NCI-H774 (cell line): ENCODE data around the gene MIA2.
"Not testable (repeated sequence)": the region's sequence is repeated elsewhere in the genome, so short reads cannot be mapped to it uniquely, and the experiment has no call there.

ENCODE experiments used
- DNase-seq: peaks from one replicate; lab custom pipeline; 2025; lab: John Stamatoyannopoulos, UW

MIA2 gene

DNA sequence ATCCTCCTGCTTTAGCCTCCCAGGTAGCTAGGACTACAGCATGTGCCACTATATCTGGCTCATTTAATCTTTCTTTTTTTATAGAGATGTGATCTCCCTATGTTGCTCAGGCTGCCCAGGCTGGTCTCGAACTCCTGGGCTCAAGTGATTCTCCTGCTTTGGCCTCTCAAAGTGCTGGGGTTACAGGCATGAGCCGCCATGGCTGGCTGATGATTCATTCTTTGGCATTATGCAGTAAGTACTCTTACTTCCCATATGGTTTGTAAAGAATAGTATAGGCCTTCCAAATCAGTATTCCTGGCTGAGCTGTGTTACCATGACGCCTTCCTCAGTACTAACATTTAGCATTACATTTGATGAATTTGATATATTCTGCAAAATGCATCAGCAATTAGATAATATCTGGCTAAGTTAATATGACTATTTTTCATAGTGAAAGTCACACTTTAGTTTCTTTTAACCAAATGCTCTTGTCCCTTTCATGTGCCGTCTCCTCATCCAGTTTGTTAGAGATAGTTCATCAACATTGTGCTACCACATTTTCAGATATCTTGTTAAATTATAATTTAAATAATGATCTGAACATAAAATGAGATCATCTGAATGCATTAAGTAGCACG is 3.2 kb upstream of the MIA2 start:
- no peak for DNase-seq

DNA sequence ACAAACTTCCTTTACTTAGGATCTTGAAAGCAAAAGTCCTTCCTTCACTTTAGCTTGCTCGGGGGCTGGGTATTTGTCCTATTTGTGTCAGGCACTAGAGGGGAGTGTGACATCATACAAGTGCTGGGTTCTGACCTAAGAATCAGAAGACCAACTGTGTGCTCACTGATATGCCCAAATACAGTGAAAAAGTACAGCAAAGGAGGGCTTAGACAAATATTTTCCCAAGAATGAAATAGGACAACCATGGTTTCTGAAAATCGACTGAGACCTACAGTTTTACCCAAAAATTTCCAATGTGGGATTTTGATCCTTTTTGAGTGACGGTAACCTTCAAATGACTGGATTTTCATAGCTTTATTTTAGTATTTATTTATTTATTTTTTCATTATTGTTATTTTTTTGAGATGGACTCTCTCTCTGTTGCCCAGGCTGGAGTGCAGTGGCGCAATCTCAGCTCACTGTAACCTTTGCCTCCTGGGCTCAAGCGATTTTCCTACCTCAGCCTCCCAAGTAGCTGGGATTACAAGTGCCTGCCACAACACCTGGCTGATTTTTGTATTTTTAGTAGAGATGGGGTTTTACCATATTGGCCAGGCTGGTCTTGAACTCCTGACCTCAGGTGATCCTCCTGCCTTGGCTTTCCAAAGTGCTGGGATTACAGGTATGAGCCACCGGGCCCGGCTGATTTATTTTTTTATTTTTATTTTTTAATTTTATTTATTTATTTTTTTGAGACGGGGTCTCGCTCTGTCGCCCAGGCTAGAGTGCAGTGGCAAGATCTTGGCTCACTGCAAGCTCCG is 1.8 kb upstream of the MIA2 start:
- not testable (repeated sequence) for DNase-seq

DNA sequence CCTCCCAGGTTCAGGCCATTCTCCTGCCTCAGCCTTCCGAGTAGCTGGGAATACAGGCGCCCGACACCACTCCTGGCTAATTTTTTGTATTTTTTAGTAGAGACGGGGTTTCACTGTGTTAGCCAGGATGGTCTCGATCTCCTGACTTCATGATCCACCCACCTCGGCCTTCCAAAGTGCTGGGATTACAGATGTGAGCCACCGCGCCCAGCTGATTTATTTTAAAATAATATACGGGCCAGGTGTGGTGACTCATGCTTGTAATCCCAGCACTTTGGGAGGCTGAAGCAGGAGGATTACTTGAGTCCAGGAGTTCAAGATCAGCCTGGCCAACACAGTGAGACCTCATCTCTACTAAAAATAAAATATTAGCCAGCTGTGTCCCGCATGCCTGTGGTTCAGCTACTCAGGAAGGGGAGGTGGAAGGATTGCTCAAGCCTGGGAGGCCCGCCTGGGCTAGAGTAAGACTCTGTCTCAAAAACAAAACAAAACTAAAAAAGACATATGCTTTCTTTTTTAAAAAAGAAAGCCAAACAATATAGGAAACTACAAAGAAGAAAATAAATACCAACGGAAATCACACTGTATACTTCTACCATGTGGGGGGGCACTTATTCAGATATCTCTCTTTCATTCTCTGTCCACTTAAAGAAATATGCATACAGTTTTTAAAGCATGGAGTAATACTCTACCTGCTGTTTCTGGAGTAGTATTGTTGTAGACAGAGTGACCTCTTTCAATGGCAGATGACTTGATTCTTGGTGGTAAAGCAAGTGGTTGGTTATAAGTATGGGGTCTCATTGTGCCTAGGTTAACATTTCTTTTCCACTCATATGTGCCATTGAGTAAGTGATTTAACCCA is 930 bp upstream of the MIA2 start:
- DNase-seq = no peak

DNA sequence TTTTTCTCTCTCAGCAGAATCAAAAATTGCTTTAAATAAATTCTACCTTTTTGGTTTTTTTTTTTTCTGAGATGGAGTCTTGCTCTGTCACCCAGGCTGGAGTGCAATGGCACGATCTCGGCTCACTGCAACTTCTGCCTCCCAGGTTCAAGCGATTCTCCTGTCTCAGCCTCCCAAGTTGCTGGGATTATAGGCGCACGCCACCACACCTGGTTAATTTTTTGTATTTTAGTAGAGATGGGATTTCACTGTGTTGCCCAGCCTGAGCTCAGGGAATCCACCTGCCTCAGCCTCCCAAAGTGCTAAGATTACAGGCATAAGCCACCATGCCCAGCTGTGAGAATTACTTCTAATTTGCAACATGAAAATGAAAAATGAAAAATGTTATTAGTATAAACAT is 1.3 kb downstream of the MIA2 start:
- DNase-seq = not testable (repeated sequence)

DNA sequence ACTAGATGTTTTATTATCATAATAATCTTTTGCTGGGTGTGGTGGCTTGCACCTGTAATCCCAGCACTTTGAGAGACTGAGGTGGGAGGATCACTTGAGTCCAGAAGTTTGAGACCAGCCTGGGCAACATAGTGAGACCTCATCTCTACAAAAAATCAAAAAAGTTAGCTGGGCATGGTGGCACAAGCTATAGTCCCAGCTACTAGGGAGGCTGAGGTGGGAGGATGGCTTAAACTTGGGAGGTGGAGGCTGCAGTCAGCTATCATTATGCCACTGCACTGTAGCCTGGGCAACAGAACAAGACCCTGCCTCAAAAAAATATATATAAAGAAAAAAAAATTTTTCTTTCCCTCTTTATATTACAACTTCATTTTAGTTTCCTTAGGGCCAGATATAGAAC is 1.8 kb downstream of the MIA2 start:
- DNase-seq = not testable (repeated sequence)

DNA sequence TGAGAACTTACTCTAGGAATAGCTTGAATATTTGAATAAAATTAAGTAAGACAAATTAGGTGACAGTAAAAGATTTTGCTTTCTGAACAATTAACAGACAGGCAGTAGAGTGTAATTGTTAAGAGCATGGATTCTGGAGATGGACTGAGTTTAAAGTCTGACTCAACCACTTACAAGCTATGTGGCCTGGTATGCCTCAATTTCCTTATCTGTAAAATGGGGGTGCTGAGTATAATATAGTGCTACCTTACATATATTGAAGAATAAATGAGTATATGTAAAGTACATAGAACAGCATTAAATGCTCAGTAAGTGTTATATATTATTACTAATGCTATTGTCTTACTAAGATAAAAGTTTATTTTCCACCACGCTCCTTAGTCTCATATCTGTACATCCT is 7.1 kb downstream of the MIA2 start:
- DNase-seq = no peak

DNA sequence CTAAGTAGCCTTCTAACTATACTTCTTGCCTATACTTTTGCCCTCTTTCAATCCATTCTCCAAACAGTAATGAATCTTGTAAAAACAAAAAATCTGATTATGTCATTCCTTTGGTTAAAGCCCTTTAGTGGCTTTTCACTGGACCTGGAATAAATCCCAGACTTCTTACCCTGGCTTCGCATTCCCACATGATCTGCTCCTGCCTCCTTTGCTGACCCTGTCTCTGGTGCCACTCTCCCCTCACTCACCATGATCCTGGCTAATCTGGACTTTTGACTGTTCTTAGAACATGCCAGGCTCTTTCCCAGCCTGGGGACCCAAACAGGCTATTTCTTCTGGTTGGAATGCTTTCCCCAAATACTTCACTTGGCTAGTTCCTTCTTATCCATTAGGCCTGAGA is 7.9 kb downstream of the MIA2 start:
- no peak for DNase-seq

DNA sequence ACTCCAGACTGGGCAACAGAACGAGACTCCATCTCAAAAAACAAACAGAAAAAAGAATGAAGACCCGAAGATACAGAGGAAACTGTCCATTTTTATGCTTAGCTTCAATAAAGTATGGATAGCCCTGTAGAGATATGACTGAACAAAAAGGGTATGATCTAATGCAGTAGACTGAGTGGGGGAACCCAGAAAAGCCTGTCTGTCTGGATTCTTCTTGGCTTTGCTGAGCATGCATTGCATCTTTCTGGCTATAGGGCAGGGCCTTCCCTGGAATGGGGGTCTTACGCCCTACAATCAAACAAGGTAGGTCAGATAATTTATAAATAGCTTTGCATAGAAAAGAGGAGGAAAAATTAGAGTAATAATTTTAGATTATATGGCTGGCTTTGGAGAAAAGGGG is 10.1 kb downstream of the MIA2 start:
- DNase-seq = no peak

DNA sequence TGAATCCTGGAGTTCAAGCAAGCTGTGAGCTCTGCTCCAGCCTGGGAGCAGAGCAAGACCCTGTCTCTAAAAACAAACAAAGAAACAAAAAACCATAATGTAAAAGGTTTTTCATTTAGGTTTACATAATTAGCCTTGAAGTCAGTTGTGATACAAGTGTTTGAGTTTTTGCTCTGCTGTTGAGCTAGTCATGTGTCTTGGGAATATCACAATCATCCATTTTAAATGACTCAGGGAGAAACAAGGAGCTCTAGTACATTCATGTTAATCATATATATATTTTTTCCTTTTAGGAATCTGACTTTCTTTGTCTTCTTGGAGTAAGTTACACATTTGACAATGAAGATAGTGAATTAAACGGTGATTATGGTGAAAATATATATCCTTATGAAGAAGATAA is 12.9 kb downstream of the MIA2 start:
- no peak for DNase-seq

DNA sequence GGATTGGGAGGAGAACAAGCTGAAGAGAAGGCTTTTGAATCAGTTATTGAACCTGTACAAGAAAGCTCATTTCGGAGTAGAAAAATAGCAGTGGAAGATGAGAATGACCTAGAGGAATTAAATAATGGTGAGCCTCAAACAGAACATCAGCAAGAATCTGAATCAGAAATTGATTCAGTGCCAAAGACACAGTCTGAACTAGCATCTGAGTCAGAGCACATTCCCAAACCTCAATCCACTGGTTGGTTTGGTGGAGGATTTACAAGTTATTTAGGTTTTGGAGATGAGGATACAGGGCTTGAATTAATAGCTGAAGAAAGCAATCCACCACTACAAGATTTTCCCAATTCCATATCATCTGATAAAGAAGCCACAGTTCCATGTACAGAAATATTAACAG is 13.5 kb downstream of the MIA2 start:
- DNase-seq = no peak

DNA sequence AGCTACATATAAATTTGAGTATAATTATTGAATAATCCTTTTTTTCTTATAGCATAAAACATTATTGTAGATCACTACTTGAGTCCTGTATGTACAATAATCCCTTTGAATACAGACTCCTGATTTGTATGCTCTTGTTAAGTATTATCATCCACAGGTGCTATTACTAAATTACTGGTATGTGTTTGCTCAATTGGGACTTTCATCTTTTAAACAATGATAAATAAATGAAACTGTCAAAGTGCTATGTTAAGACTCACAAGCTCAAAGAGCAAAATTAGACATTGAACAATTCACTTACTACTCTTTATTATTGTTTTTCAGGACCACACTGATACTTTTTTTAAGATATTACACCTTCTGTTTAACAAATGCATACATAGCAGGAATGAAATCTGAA is 17.8 kb downstream of the MIA2 start:
- no peak for DNase-seq

DNA sequence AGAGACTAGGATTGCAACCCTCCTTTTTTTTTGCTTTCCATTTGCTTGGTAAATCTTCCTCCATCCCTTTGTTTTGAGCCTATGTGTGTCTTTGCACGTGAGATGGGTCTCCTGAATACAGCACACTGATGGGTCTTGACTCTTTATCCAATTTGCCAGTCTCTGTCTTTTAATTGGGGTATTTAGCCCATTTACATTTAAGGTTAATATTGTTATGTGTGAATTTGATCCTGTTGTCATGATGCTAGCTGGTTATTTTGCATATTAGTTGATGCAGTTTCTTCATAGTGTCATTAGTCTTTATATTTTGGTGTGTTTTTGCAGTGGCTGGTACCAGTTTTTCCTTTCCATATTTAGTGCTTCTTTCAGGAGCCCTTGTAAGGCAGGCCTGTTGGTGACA is 23.7 kb downstream of the MIA2 start:
- not testable (repeated sequence) for DNase-seq

DNA sequence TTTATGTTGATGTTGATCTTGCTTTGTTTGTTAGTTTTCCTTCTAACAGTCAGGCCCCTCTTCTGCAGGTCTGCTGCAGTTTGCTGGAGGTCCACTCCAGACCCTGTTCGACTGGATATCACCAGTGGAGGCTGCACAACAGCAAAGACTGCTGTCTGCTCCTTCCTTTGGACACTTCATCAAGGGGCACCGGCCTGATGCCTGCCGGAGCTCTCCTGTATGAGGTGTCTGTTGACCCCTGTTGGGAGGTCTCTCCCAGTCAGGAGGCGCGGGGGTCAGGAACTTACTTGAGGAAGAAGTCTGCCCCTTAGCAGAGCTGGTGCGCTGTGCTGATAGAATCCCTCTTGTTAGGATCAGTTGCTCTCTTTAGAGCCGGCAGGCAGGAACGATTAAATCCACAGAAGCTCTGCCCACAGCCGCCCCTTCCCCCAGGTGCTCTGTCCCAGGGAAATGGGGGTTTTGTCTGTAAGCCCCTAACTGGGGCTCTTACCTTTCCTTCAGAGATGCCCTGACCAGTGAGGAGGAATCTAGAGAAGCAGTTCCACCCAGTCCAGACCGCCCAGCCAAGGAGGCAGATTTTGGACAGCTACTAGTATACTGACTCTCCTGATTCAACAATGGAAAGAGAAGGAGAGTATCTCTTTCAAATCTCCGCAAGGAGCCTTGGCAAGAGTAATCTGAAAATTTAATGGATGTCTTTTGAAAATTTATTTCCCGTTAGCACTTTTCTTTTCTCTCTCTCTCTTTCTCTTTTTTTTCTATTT is 25.2 kb downstream of the MIA2 start:
- DNase-seq = no peak

DNA sequence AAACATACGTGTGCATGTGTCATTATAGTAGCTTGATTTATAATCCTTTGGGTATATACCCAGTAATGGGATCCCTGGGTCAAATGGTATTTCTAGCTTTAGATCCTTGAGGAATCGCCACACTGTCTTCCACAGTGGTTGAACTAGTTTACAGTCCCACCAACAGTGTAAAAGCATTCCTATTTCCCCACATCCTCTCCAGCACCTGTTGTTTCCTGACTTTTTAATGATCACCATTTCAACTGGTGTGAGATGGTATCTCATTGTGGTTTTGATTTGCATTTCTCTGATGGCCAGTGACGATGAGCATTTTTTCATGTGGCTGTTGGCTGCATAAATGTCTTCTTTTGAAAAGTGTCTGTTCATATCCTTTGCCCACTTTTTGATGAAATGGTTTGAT is 26.4 kb downstream of the MIA2 start:
- DNase-seq = not testable (repeated sequence)

DNA sequence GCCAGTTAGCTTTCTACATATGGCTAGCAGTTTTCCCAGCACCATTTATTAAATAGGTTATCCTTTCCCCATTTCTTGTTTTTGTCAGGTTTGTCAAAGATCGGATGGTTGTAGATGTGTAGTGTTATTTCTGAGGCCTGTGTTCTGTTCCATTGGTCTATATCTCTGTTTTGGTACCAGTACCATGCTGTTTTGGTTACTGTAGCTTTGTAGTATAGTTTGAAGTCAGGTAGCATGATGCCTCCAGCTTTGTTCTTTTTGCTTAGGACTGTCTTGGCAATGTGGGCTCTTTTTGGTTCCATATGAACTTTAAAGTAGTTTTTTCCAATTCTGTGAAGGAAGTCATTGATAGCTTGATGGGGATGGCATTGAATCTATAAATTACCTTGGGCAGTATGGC is 28.5 kb downstream of the MIA2 start:
- DNase-seq = not testable (repeated sequence)

DNA sequence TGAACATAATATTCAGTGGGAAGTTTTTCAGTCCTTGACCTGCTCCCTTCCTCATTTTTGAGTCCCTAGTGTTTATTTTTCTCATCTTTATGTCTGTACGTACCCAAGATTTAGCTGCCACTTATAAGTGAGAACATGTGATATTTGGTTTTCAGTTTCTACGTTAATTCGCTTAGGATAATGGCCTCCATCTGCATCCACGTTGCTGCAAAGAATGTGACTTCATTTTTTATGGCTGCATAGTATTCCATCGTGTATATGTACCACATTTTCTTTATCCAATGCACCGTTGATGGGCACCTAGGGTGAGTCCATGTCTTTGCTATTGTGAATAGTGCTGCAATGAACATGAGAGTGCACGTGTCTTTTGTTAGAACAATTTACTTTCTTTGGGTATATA is 30.3 kb downstream of the MIA2 start:
- no peak for DNase-seq

DNA sequence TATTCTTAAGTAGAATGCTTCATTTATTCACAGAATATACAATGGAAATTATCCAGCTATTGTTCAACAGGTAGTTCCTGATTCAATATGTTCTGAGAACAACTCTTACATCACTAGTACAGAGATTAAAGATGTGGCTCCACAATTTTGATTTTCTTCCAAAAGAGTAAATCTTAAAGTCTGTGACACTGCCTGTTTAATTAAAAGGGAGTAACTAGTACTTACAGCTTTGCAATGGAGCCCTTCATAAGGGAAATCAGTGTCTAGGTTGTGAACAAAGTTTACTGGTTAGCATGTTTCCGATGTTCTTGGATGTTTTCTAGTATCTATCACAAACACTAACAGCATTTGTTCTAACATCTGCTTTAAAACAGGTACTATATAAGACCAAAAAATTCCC is 30.8 kb downstream of the MIA2 start:
- no peak for DNase-seq

DNA sequence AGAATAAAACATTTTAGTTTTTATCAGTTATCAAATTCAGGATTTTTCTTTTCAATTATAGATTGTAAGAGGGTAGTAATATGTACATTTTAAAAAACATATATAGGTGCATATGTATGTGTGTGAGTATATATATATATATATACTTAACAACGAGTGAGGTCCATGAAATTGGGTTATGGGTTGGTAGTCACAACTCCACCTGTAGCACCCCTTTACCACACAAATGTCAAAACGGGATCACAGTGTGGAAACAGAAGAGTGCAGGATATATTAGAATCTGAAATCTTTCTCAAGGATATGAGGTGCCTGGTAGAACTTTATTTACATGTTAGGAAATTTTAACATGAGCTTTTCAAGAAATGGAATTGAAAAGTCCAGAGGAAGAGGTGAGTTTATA is 31.3 kb downstream of the MIA2 start:
- peak; percentile 23 for DNase-seq

DNA sequence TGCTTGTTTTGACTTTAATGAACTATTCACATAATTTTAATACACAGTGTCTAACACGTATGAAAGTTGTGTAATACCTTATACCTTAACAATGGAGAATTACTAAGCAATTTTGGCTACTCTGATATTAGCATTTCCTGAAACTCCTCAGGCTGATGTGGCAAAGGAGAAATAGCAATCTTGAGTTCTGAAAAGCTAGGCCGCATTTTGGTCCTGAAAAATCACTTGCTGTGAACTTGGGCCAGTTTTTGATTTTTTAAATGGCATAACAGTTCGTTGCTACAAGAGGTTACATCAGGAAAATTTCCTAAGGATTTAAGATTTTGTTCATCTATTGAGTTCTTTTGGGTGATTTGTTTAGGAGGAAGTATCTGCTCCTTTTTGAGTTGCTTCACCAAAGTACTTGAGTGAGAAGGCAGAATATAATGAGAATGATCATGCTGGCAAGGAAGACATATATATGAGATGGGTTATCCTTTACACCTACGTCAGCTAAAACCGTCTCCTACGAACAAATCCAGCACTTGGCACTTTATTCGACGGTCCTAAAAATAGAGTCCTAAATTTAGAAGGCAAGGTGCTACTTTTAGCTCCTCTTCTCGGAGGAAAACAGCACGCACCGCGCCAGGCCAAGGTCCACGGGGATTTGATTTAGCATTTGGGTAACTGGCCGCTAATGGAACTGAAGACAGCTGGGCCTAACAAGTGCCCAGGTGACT is 32.2 kb downstream of the MIA2 start:
- DNase-seq = no peak

DNA sequence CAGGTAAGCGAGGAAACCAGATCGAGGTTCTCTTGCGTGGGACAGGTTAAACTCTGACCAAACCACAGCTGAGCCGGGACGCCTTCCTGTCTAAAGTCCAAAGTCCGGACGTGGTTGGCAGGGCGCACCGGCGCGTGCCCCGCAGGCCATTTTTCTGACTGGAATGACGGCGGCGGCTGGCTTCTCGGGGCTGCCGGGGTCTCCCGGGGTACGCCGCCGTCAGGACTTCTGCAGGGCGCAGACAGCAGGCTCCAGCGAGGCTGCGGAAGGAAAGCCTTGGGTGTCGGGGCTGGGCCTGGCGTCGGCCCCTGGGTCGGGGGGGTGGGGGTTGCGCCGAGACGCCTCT is 32.8 kb downstream of the MIA2 start:
- peak; percentile 41 for DNase-seq

DNA sequence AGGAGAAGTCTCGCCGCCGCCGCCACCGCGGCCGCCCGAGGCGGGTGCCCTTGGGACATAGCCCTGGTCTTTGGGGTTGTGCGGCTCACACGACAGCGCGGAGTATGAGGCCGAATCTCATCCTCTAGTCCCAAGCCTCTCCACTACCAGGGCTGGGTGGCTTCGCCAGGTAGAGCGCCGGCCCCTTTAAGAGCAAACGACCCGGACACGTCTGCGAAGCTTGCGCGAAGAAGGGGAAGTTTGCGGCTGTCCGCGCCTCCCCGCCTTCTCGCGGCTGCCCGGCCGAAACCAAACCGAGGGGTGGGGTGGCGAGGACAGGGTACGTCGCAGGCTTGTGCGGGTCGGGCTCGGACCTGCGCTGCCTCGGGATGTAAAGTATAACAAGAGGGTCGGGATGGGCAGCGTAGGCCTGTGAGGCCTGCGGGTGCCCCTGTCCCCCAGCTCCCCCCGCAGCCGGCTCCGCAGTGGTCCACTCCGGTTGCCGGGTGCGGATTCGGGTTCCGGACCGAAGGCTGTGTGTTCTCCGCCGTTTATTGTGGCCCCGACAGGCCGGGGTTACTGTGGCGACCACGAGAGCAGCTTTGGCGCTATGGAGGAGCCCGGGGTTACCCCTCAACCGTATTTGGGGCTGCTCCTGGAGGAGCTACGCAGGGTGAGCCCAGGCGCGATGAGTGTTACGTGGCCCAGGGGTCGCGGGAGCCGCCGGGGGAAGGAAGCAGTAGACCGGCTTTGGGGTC is 33.3 kb downstream of the MIA2 start:
- DNase-seq = peak; percentile 74
